Gastroesophageal sphincter (tissue), 3 donors: ENCODE data around the gene LHX8.

Experiments
- EP300 ChIP-seq: sonication (generic); formaldehyde crosslinking; IDR thresholded peaks from one replicate; pipeline ENCODE4 v1.6.1; 2017; ENCODE audit warnings: antibody characterized with exemption, mild to moderate bottlenecking
- POLR2A ChIP-seq, 2 donors: fragments of 450-650 bp; IDR thresholded peaks; one replicate each; pipeline ENCODE4 v1.6.1; 2017; ENCODE audit warnings: antibody characterized with exemption in 2 of 2, mild to moderate bottlenecking in 2 of 2, moderate library complexity in 1 of 2
- TF ChIP-seq, protein P1 (sequence below), 4 experiments: fragments of 200-600 bp in 2 of 4; fragments of 450-650 bp in 2 of 4; sonication (generic) in 1 of 4; IDR thresholded peaks; one replicate each; pipeline ENCODE4 v1.5.1; 2017 to 2019; ENCODE audit warnings: antibody characterized with exemption in 4 of 4, mild to moderate bottlenecking in 2 of 4, moderate library complexity in 2 of 4

- TF ChIP-seq, protein P1, sequence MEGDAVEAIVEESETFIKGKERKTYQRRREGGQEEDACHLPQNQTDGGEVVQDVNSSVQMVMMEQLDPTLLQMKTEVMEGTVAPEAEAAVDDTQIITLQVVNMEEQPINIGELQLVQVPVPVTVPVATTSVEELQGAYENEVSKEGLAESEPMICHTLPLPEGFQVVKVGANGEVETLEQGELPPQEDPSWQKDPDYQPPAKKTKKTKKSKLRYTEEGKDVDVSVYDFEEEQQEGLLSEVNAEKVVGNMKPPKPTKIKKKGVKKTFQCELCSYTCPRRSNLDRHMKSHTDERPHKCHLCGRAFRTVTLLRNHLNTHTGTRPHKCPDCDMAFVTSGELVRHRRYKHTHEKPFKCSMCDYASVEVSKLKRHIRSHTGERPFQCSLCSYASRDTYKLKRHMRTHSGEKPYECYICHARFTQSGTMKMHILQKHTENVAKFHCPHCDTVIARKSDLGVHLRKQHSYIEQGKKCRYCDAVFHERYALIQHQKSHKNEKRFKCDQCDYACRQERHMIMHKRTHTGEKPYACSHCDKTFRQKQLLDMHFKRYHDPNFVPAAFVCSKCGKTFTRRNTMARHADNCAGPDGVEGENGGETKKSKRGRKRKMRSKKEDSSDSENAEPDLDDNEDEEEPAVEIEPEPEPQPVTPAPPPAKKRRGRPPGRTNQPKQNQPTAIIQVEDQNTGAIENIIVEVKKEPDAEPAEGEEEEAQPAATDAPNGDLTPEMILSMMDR (IDR thresholded peaks at IDR 0.05) = no peak
- TF ChIP-seq EP300 = no peak
- TF ChIP-seq POLR2A (IDR thresholded peaks at IDR 0.05) = no peak
These were observed 36.5 kb upstream of the LHX8 start for GRCh38 chr1:75097654-75098053.
